ENCODE data around the gene UBA6.

The UBA6 gene

DNA sequence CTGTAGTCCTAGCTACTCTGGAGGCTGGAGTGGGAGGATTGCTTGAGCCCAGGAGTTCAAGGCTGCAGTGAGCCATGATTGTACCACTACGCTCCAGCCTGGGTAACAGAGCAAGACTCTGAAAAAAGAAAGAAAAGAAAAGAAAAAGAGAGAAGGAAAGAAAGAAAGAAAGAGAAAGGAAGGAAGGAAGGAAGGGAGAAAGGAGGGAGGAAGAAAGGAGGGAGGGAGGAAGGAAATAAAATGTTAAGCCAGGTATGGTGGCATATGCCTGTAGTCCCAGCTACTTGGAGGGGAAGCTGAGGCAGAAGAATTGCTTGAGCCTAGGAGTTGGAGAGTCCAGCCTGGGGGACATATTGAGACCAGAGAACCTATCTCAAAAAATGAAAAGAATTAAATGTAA, 130.4 kb downstream of the UBA6 start:
- Histone ChIP-seq H3K27me3 (replicated peaks; ENCODE audit: control insufficient read depth, insufficient read depth, low read length, poor library complexity, severe bottlenecking) (no peaks in the 10 kb centered on the region), H3K4me3 (ENCODE audit: insufficient read depth, low read depth, low read length, poor library complexity, severe bottlenecking) (no peak overlapping the region), H3K36me3 (ENCODE audit: control insufficient read depth, insufficient read depth, low read length) (no peaks in the 10 kb centered on the region), H3K9me3 (ENCODE audit: control insufficient read depth, low read length) (no peaks in the 10 kb centered on the region), H3K4me1 (ENCODE audit: control insufficient read depth, insufficient read depth, low read length, poor library complexity, severe bottlenecking) (no peaks in the 10 kb centered on the region), H3K27ac (ENCODE audit: insufficient read depth, low read length, poor library complexity, severe bottlenecking) (no peak overlapping the region)
- no peak for DNase-seq

DNA sequence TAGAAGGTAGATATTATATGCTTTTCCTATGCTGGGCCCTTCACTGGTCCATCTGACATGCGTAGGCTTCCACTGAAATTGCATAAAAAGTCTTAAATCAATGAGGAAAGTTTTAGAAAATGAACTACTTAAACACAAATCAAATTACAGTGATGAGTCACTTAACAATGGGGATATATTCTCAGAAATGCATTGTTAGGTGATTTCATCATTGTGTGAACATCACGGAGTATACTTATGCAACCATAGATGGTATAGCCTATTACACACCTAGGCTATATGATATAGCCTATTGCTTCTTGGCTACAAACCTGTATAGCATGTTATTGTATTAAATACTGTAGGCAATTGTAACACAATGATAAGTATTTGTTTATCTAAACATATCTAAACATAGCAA, 132.1 kb downstream of the UBA6 start:
- H3K27me3 ChIP-seq (replicated peaks; ENCODE audit: control insufficient read depth, insufficient read depth, low read length, poor library complexity, severe bottlenecking), result no peaks in the 10 kb centered on the region
- H3K4me1 ChIP-seq (ENCODE audit: control insufficient read depth, insufficient read depth, low read length, poor library complexity, severe bottlenecking), result no peaks in the 10 kb centered on the region
- no peaks in the 10 kb centered on the region for H3K9me3 ChIP-seq (ENCODE audit: control insufficient read depth, low read length)
- H3K4me3 ChIP-seq (ENCODE audit: insufficient read depth, low read depth, low read length, poor library complexity, severe bottlenecking), result no peak overlapping the region
- H3K27ac ChIP-seq (ENCODE audit: insufficient read depth, low read length, poor library complexity, severe bottlenecking), result no peak overlapping the region
- no peak for DNase-seq
- H3K36me3 ChIP-seq (ENCODE audit: control insufficient read depth, insufficient read depth, low read length), result no peaks in the 10 kb centered on the region

DNA sequence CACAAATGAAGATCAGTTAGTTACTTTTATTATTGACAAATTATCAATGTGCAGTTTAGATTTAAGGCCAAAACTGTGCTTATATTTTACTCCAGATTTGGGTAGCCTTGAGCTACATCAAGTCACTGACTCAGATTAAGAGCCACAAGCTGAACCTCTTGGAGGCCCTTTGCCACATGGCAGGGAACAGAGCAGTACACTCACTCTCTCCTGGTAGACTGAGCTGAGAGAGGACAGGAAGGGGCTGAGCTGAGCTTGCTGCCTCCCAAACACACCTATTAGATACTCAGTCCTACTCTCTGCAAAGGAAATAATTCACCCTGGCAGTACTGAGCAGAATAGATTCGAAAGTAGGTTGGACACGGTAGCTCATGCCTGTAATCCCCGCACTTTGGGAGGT, 134.6 kb downstream of the UBA6 start:
- H3K27me3 ChIP-seq (replicated peaks; ENCODE audit: control insufficient read depth, insufficient read depth, low read length, poor library complexity, severe bottlenecking), result no peaks in the 10 kb centered on the region
- H3K4me3 ChIP-seq (ENCODE audit: insufficient read depth, low read depth, low read length, poor library complexity, severe bottlenecking), result no peak overlapping the region
- H3K4me1 ChIP-seq (ENCODE audit: control insufficient read depth, insufficient read depth, low read length, poor library complexity, severe bottlenecking), result no peaks in the 10 kb centered on the region
- no peak overlapping the region for H3K27ac ChIP-seq (ENCODE audit: insufficient read depth, low read length, poor library complexity, severe bottlenecking)
- H3K9me3 ChIP-seq (ENCODE audit: control insufficient read depth, low read length), result no peaks in the 10 kb centered on the region
- DNase-seq, result no peak
- no peaks in the 10 kb centered on the region for H3K36me3 ChIP-seq (ENCODE audit: control insufficient read depth, insufficient read depth, low read length)

DNA sequence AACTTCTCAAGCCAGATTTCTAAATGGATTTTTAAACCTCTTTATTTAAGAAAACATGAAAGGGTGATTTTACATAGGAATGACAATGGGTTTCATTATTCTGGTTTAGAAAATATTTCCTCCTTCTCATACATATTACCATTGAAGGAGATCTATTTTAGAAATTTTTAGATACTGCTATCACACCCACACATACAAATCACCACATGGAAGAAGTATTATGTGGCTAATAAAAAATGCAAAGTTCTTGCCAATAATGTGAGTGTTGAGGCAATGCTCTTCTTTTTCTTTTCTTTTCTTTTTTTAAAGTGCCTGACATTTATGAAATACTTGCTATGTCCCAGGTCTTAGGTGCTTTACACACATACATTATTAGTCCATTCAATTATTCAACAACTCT, 135.7 kb downstream of the UBA6 start:
- H3K4me1 ChIP-seq (ENCODE audit: control insufficient read depth, insufficient read depth, low read length, poor library complexity, severe bottlenecking), result no peaks in the 10 kb centered on the region
- DNase-seq, result no peak

More for the DNA sequence above, 135.7 kb downstream of the UBA6 start:
- H3K36me3 ChIP-seq (ENCODE audit: control insufficient read depth, insufficient read depth, low read length), result no peaks in the 10 kb centered on the region
- no peak overlapping the region for H3K4me3 ChIP-seq (ENCODE audit: insufficient read depth, low read depth, low read length, poor library complexity, severe bottlenecking)
- no peaks in the 10 kb centered on the region for H3K27me3 ChIP-seq (replicated peaks; ENCODE audit: control insufficient read depth, insufficient read depth, low read length, poor library complexity, severe bottlenecking)
- no peaks in the 10 kb centered on the region for H3K9me3 ChIP-seq (ENCODE audit: control insufficient read depth, low read length)
- no peak overlapping the region for H3K27ac ChIP-seq (ENCODE audit: insufficient read depth, low read length, poor library complexity, severe bottlenecking)
